ENCODE results near the gene PCDHA1.
A peak's percentile ranks its signal among the peaks of the same experiment; 100 is the strongest.
"Not testable (repeated sequence)": the region's sequence is repeated elsewhere in the genome, so short reads cannot be mapped to it uniquely, and the experiment has no call there.

The PCDHA1 gene

GRCh38 chr5:140862441-140863295 lies 76.7 kb downstream of the PCDHA1 start:
- DNase-seq (ENCODE audit: low read depth): no peak
- no peak overlapping the region for H3K4me3 ChIP-seq (ENCODE audit: control insufficient read depth, low read depth, low read length)
- TF ChIP-seq CTCF (IDR thresholded peaks at IDR 0.05; ENCODE audit: control insufficient read depth, insufficient read depth, low read depth, low read length, missing control alignments): no peak

DNA sequence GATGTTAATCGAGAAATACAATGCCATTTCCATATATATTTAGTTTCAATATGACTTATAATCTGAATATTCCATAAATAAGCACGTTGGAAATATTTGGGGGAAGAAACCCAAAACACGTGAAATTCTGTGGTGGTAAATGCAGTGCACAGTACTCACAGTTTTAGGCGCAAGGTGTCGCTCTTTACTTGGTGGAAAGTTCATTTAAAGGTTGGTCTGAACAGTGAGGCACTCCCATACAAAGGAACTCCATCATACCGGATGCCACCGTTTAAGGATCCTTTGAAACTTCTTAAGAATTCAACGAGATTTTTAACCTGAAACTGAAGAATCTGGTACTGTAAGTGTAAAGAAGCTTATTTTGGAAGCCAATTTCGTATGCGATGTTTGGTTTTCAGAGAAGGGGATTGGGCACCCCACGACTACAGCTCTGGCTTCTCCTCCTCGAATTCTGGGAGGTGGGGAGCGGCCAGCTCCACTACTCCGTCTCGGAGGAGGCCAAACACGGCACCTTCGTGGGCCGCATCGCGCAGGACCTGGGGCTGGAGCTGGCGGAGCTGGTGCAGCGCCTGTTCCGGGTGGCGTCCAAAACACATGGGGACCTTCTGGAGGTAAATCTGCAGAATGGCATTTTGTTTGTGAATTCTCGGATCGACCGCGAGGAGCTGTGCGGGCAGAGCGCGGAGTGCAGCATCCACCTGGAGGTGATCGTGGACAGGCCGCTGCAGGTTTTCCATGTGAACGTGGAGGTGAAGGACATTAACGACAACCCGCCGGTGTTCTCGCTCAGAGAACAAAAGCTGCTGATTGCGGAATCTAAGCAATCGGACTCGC lies 83.0 kb downstream of the PCDHA1 start, which contains the start of gene PCDHA11:
TSS of gene PCDHA11 (plus strand) at position 237 of the 834 bp plus-strand sequence. CDS start at position 384, 147 bp downstream.
- TF ChIP-seq CTCF (IDR thresholded peaks at IDR 0.05; ENCODE audit: control insufficient read depth, insufficient read depth, low read depth, low read length, missing control alignments): peak; percentile 9
- DNase-seq (ENCODE audit: low read depth): no peak
- H3K4me3 ChIP-seq (ENCODE audit: control insufficient read depth, low read depth, low read length): no peak within 1 kb of the TSS

DNA sequence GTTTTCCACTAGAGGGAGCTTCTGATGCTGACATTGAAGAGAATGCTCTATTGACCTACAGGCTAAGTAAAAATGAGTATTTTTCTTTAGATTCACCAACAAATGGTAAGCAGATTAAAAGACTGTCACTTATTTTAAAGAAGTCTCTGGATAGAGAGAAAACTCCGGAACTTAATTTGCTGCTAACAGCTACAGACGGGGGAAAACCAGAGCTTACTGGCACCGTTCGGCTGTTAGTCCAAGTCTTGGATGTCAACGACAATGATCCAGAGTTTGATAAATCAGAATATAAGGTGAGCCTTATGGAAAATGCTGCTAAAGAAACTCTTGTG lies 83.6 kb downstream of the PCDHA1 start:
- no peak for DNase-seq (ENCODE audit: low read depth)
- peak; percentile 35 for TF ChIP-seq CTCF (IDR thresholded peaks at IDR 0.05; ENCODE audit: control insufficient read depth, insufficient read depth, low read depth, low read length, missing control alignments)
- H3K4me3 ChIP-seq (ENCODE audit: control insufficient read depth, low read depth, low read length): no peak overlapping the region

GRCh38 chr5:140870221-140871201 lies 84.6 kb downstream of the PCDHA1 start:
- no peak for DNase-seq (ENCODE audit: low read depth)
- TF ChIP-seq CTCF (IDR thresholded peaks at IDR 0.05; ENCODE audit: control insufficient read depth, insufficient read depth, low read depth, low read length, missing control alignments): no peak
- H3K4me3 ChIP-seq (ENCODE audit: control insufficient read depth, low read depth, low read length): no peak overlapping the region

DNA sequence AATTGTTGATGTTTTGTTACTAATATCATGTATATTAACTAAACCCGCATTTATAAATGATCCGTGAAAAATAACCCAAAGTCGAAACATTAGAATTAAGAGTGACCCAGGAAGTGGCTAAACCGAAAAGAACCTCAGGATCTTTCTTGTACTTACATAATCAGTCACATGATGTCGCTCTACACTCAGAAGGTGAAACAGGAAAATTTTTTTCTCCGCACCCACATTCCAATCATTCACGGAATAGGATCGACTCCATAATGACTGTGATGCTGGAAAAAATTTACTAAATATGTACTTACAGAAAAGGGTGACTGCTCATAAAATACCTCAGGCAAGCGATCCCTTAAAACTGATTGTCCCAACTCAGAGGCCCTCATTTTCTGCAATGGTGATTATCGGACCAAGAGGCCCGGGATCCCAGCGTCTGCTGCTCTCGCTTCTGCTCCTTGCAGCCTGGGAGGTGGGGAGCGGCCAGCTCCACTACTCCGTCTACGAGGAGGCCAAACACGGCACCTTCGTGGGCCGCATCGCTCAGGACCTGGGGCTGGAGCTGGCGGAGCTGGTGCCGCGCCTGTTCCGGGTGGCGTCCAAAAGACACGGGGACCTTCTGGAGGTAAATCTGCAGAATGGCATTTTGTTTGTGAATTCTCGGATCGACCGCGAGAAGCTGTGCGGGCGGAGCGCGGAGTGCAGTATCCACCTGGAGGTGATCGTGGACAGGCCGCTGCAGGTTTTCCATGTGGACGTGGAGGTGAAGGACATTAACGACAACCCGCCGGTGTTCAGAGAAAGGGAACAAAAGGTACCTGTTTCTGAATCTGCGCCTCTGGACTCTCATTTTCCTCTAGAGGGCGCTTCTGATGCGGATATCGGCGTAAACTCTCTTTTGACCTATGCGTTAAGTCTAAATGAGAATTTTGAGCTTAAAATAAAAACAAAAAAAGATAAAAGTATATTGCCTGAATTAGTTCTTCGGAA lies 89.4 kb downstream of the PCDHA1 start, which contains the start of gene PCDHA12:
TSS of gene PCDHA12 (plus strand) at position 224 of the 981 bp plus-strand sequence. CDS start at position 389, 165 bp downstream.
- no peak for TF ChIP-seq CTCF (IDR thresholded peaks at IDR 0.05; ENCODE audit: control insufficient read depth, insufficient read depth, low read depth, low read length, missing control alignments)
- H3K4me3 ChIP-seq (ENCODE audit: control insufficient read depth, low read depth, low read length): no peak within 1 kb of the TSS
- no peak for DNase-seq (ENCODE audit: low read depth)

- not testable (repeated sequence) for DNase-seq (ENCODE audit: low read depth); H3K4me3 ChIP-seq (ENCODE audit: control insufficient read depth, low read depth, low read length)
Measured at GRCh38 chr5:140876541-140877261, 90.8 kb downstream of the PCDHA1 start.

Measured in AG09309 (cell line).